ENCODE data around the gene ADCY10. TPM values are rescaled to one million over a fixed set of nuclear protein-coding genes. Genes with fewer than 3 reads are reported as not detected.

Gene ADCY10
- total RNA-seq, 1 experiment from 2014 or later: 0.20 TPM

GRCh38 chr1:167766538-167766937 is 147.4 kb downstream of the ADCY10 start:
- no peak overlapping the region for H4K91ac ChIP-seq (ENCODE audit: insufficient read length, low read depth, low read length)
- H4K5ac ChIP-seq (ENCODE audit: insufficient read length, low read depth, low read length): no peak overlapping the region
- no peak overlapping the region for H3K56ac ChIP-seq (ENCODE audit: insufficient read length, low read depth, low read length)
- no peaks in the 10 kb centered on the region for H3K9me3 ChIP-seq (ENCODE audit: control insufficient read depth, low read depth, low read length)
- H3K9ac ChIP-seq (ENCODE audit: extremely low read depth, insufficient read length, low read length): no peak overlapping the region
- H3K4me3 Mint-ChIP-seq: no peak overlapping the region
- TF ChIP-seq CTCF (conservative IDR thresholded peaks at IDR 0.05): no peak
- H2BK12ac ChIP-seq (ENCODE audit: insufficient read length, low read depth, low read length): no peak overlapping the region
- no peak overlapping the region for H3K23ac ChIP-seq (ENCODE audit: insufficient read length, low read depth, low read length)
- H4K8ac ChIP-seq (replicated peaks; ENCODE audit: insufficient read length, low read depth, low read length): no peak overlapping the region
- no peak overlapping the region for H2AFZ ChIP-seq (ENCODE audit: low read length)
- no peak overlapping the region for H2AK5ac ChIP-seq (ENCODE audit: insufficient read length, low read length)
- H3K4me1 Mint-ChIP-seq: peaks cover 12 to 21% of the 10 kb centered on the region in 2 experiments
- H3T11ph ChIP-seq (ENCODE audit: low read length): no peak overlapping the region
- H4K20me1 ChIP-seq (ENCODE audit: control insufficient read depth, insufficient read depth, insufficient read length): no peaks in the 10 kb centered on the region
- no peak overlapping the region for H2BK20ac ChIP-seq (ENCODE audit: low read depth, low read length, poor library complexity, severe bottlenecking)
- H3K79me2 ChIP-seq (ENCODE audit: insufficient read depth, low read length): no peaks in the 10 kb centered on the region
- no peaks in the 10 kb centered on the region for H3K4me1 ChIP-seq (ENCODE audit: insufficient read depth, low read length)
- DNase-seq: no peak
- H3K4me2 ChIP-seq (ENCODE audit: insufficient read depth, insufficient read length, low read length): no peak overlapping the region
- no peak overlapping the region for H3K27ac Mint-ChIP-seq
- H3K36me3 Mint-ChIP-seq (ENCODE audit: insufficient read depth in 1 of 3, low read depth in 3 of 3): peaks cover 40 to 49% (median 48%) of the 10 kb centered on the region in 3 experiments
- WGBS (ENCODE audit: extremely low coverage, insufficient read length, low lambda C conversion rate): no CpG with 5 or more reads among the region's 2 CpGs
- H3K14ac ChIP-seq (ENCODE audit: insufficient read depth, low read length): no peak overlapping the region
- no peaks in the 10 kb centered on the region for H3K23me2 ChIP-seq (ENCODE audit: insufficient read length, low read depth, low read length, poor library complexity, severe bottlenecking)
- H2BK120ac ChIP-seq (ENCODE audit: low read depth, low read length, poor library complexity, severe bottlenecking): no peak overlapping the region
- H3K27me3 Mint-ChIP-seq (ENCODE audit: low read depth): peaks cover 48% of the 10 kb centered on the region
- no peak overlapping the region for H3K27ac ChIP-seq (ENCODE audit: insufficient read length, low read depth, low read length)
- H3K79me1 ChIP-seq (ENCODE audit: insufficient read depth, low read depth, low read length, poor library complexity, severe bottlenecking): peaks cover 2% of the 10 kb centered on the region
- H2BK15ac ChIP-seq (ENCODE audit: low read depth, low read length): no peak overlapping the region
- H3K4ac ChIP-seq (ENCODE audit: low read depth, low read length): no peak overlapping the region
- no peak overlapping the region for H3K18ac ChIP-seq (ENCODE audit: insufficient read length, low read depth, low read length)
- H3K9me3 Mint-ChIP-seq: peaks cover 1 to 6% of the 10 kb centered on the region in 2 experiments; a peak in 3 of 5 replicates
- no peak overlapping the region for H2BK5ac ChIP-seq (ENCODE audit: insufficient read length, low read length)
- H3K27me3 ChIP-seq (ENCODE audit: insufficient read depth, low read length): no peaks in the 10 kb centered on the region; the same call in 1 of the 2 replicates

Data from H9 (cell line).